CD14-positive monocyte (primary cell): ENCODE results near the gene FCGBP. TPM values are rescaled to one million over a fixed set of nuclear protein-coding genes. Genes with fewer than 3 reads are reported as not detected.
A peak's percentile ranks its signal among the peaks of the same experiment; 100 is the strongest.

Experiments
- DNase-seq, 3 donors: peaks; one replicate each; pipeline ENCODE4 v3.0.0-alpha.2; 2011 to 2022
- H2AFZ ChIP-seq: 2 replicates; pipeline ENCODE4 v1.6.0; 2012; ENCODE audit warnings: mild to moderate bottlenecking, low read depth, low read length, inconsistent platforms; ENCODE audit not compliant: insufficient read depth, poor library complexity, severe bottlenecking
- H3K27ac ChIP-seq, 2 donors: 1 replicate in 1 of 2; 2 replicates in 1 of 2; pipeline ENCODE4 v1.5.1; 2012 to 2013; ENCODE audit warnings: low read length in 2 of 2, control low read depth in 1 of 2, inconsistent platforms in 1 of 2, low read depth in 1 of 2, mild to moderate bottlenecking in 1 of 2
- H3K27me3 ChIP-seq, 2 donors: one replicate each; pipeline versions ENCODE4 v1.6.0 to v1.6.1; 2011 to 2013; ENCODE audit warnings: low read length in 2 of 2; ENCODE audit not compliant: control insufficient read depth in 2 of 2, insufficient read depth in 2 of 2
- H3K36me3 ChIP-seq, 2 donors: replicated peaks in 1 of 2; 1 replicate in 1 of 2; 2 replicates in 1 of 2; pipeline versions ENCODE4 v1.5.1 to v1.6.1; 2012 to 2013; ENCODE audit warnings: low read length in 2 of 2, control low read depth in 1 of 2, inconsistent platforms in 1 of 2, mild to moderate bottlenecking in 1 of 2; ENCODE audit not compliant: insufficient read depth in 2 of 2, control insufficient read depth in 1 of 2
- H3K4me1 ChIP-seq, 2 donors: 1 replicate in 1 of 2; 2 replicates in 1 of 2; pipeline versions ENCODE4 v1.5.1 to v1.6.1; 2012 to 2013; ENCODE audit warnings: low read length in 2 of 2, control low read depth in 1 of 2, inconsistent platforms in 1 of 2, mild to moderate bottlenecking in 1 of 2, moderate library complexity in 1 of 2; ENCODE audit not compliant: insufficient read depth in 2 of 2, control insufficient read depth in 1 of 2
- H3K4me2 ChIP-seq: replicated peaks from 2 replicates; pipeline ENCODE3; 2012; ENCODE audit warnings: low read length, moderate library complexity, mild to moderate bottlenecking; ENCODE audit not compliant: poor library complexity, severe bottlenecking; ENCODE audit errors: extremely low read depth
- H3K4me3 ChIP-seq, 3 experiments: fragments of 200-600 bp in 1 of 3; sonication (generic) in 1 of 3; replicated peaks in 1 of 3; 1 replicate in 2 of 3; 2 replicates in 1 of 3; pipeline ENCODE4 v1.5.1; 2011 to 2013; ENCODE audit warnings: low read length in 3 of 3, mild to moderate bottlenecking in 3 of 3, control low read depth in 2 of 3, low read depth in 2 of 3, inconsistent platforms in 1 of 3, moderate library complexity in 1 of 3
- H3K79me2 ChIP-seq: 2 replicates; pipeline ENCODE4 v1.6.0; 2012; ENCODE audit warnings: mild to moderate bottlenecking, control low read depth, inconsistent platforms, low read length, moderate library complexity; ENCODE audit not compliant: insufficient read depth
- H3K9ac ChIP-seq: 2 replicates; pipeline ENCODE4 v1.6.0; 2017; ENCODE audit warnings: low read length, mild to moderate bottlenecking; ENCODE audit not compliant: insufficient read depth, poor library complexity, severe bottlenecking
- H3K9me3 ChIP-seq, 2 donors: replicated peaks in 1 of 2; 1 replicate in 1 of 2; 2 replicates in 1 of 2; pipeline versions ENCODE4 v1.5.1 to v1.6.1; 2012 to 2013; ENCODE audit warnings: low read length in 2 of 2, control low read depth in 1 of 2; ENCODE audit not compliant: control insufficient read depth in 1 of 2, insufficient read depth in 1 of 2
- H4K20me1 ChIP-seq: 2 replicates; pipeline ENCODE4 v1.6.0; 2012; ENCODE audit warnings: mild to moderate bottlenecking, low read length, control low read depth, moderate library complexity; ENCODE audit not compliant: insufficient read depth
- H3K27ac Mint-ChIP-seq, 7 donors: one replicate each; pipeline ENCODE4 v1.8.0; 2020; ENCODE audit warnings: mild to moderate bottlenecking in 7 of 7, mixed read lengths in 7 of 7, moderate library complexity in 6 of 7, inconsistent platforms in 2 of 7
- H3K27me3 Mint-ChIP-seq, 3 donors: one replicate each; pipeline ENCODE4 v1.8.0; 2021 to 2022; ENCODE audit warnings: low read depth in 3 of 3, mild to moderate bottlenecking in 3 of 3, mixed read lengths in 3 of 3, moderate library complexity in 3 of 3, inconsistent platforms in 1 of 3
- H3K36me3 Mint-ChIP-seq, 2 donors: one replicate each; pipeline ENCODE4 v1.8.0; 2020; ENCODE audit warnings: mixed read lengths in 2 of 2, inconsistent platforms in 1 of 2, mild to moderate bottlenecking in 1 of 2
- H3K4me1 Mint-ChIP-seq: one replicate; pipeline ENCODE4 v1.8.0; 2020; ENCODE audit warnings: mild to moderate bottlenecking, mixed read lengths
- H3K4me3 Mint-ChIP-seq, 2 donors: one replicate each; pipeline ENCODE4 v1.8.0; 2020; ENCODE audit warnings: mild to moderate bottlenecking in 2 of 2, mixed read lengths in 2 of 2, moderate library complexity in 1 of 2
- H3K9me3 Mint-ChIP-seq, 7 donors: one replicate each; pipeline ENCODE4 v1.8.0; 2020 to 2022; ENCODE audit warnings: mixed read lengths in 7 of 7, mild to moderate bottlenecking in 6 of 7, moderate library complexity in 6 of 7, inconsistent platforms in 2 of 7
- WGBS: methylation state at CpG from one replicate; pipeline ENCODE4 v1.1.5; 2013; ENCODE audit warnings: missing lambda C conversion rate; ENCODE audit not compliant: insufficient coverage; 5-methylcytosine and 5-hydroxymethylcytosine counted together
- intact Hi-C, 2 donors: fragments of 100-400 bp; cut with micrococcal nuclease; formaldehyde crosslinking; loops; one replicate each; pipeline versions ENCODE4 v1.15.0 to v1.15.1; 2023
- polyA plus RNA-seq, 3 donors: library from polyadenylated mRNA; depleted of rRNA in 1 of 3; unstranded in 2 of 3; stranded (reverse) in 1 of 3; fragments of 300-500 nt in 2 of 3; fragments of >200 nt in 1 of 3; fragmentation: Illumina TruSeq in 2 of 3; gene quantifications; 1 replicate in 2 of 3; 2 replicates in 1 of 3; pipeline ENCODE4 v1.2.3, GENCODE V29; 2012 to 2021
- TF ChIP-seq, protein P1 (sequence below): fragments of 200-600 bp; IDR thresholded peaks from one replicate; pipeline ENCODE4 v1.8.0; 2022; ENCODE audit warnings: antibody characterized with exemption, mild to moderate bottlenecking

FCGBP gene
- polyA plus RNA-seq, 3 donors, result 0.07 to 0.29 TPM; not detected in 1

DNA sequence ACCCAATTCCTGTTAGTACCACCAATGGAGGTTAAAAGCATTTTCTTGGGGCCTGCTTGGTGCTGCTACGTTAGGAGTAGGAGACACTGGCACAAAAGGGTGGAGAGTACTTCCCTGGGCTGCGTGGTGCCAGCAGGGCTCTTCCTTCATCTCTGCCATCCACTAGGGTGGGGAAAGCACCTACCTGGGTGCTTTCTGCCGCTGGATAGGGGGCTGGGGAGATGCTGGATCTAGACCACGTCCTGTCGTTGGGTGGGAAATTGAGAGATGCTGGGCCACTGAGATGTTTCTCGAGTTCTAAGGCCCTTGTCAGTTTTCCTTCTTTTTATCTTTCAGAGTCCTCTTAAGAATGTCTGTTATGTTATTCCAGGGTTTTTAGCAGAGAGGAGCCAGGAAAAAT is 6.7 kb upstream of the FCGBP start:
- Histone ChIP-seq H4K20me1 (no peaks in the 10 kb centered on the region), H3K4me1 (peaks cover 75 to 95% of the 10 kb centered on the region in 2 donors), H3K27ac (peak overlapping the region in 1 of 2 donors; percentile 12), H3K9ac (no peak overlapping the region), H3K9me3 (peaks cover 8 to 14% of the 10 kb centered on the region in 2 donors), H3K36me3 (no peaks in the 10 kb centered on the region), H3K4me3 (peak overlapping the region in 2 of 3 experiments; percentile 30 to 69), H3K27me3 (peaks cover 21 to 41% of the 10 kb centered on the region in 2 donors), H3K79me2 (no peaks in the 10 kb centered on the region), H3K4me2 (peak overlapping the region; percentile 87), H2AFZ (no peak overlapping the region)
- Mint-ChIP-seq H3K4me1 (peaks cover 77% of the 10 kb centered on the region), H3K9me3 (peaks cover 9 to 26% (median 19%) of the 10 kb centered on the region in 7 donors), H3K27me3 (peaks cover 59 to 88% (median 68%) of the 10 kb centered on the region in 3 donors), H3K36me3 (peaks cover 15 to 23% of the 10 kb centered on the region in 2 donors), H3K27ac (peak overlapping the region in 5 of 7 donors; percentile 37 to 86 (median 64)), H3K4me3 (peak overlapping the region; percentile 2 to 87)
- TF ChIP-seq, protein P1, sequence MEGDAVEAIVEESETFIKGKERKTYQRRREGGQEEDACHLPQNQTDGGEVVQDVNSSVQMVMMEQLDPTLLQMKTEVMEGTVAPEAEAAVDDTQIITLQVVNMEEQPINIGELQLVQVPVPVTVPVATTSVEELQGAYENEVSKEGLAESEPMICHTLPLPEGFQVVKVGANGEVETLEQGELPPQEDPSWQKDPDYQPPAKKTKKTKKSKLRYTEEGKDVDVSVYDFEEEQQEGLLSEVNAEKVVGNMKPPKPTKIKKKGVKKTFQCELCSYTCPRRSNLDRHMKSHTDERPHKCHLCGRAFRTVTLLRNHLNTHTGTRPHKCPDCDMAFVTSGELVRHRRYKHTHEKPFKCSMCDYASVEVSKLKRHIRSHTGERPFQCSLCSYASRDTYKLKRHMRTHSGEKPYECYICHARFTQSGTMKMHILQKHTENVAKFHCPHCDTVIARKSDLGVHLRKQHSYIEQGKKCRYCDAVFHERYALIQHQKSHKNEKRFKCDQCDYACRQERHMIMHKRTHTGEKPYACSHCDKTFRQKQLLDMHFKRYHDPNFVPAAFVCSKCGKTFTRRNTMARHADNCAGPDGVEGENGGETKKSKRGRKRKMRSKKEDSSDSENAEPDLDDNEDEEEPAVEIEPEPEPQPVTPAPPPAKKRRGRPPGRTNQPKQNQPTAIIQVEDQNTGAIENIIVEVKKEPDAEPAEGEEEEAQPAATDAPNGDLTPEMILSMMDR, result no peak
- no peak for DNase-seq
- intact Hi-C loops, result no loop called here
- WGBS, result 13% methylated on average over 3 of the region's 6 CpGs

DNA sequence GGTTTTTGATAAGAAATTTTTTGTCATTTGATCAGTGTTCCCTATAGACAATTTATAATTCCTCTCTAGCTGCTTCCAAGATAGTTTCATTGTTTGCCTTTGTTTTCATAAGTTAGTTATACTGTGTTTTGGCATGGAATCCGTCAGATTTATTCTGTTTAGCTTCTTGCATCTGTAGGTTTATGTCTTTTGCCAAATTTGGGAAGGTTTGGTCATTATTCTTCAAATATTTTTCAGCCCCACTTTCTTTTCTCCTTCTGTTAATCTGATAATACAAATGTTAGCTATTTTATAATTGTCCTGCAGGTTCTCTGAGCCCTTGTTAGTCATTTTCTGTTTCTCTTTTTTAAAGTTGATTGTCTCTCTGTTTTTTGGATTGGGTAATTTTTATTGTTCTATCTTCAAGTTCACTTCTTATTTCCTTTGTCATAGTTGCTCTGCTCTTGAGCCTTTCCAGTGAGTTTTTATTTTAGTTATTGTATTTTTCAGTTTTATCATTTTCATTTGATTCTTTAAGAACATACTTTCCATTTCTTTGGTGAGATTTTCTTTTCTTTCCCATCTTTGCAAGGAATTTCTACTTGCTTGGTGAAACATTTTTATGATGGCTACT is 5.9 kb upstream of the FCGBP start:
- H4K20me1 ChIP-seq, result no peaks in the 10 kb centered on the region
- H3K4me1 ChIP-seq, result peaks cover 71 to 95% of the 10 kb centered on the region in 2 donors
- intact Hi-C loops, result no loop called here
- no peak overlapping the region for H3K4me2 ChIP-seq
- DNase-seq, result no peak
- no peaks in the 10 kb centered on the region for H3K36me3 ChIP-seq
- no peaks in the 10 kb centered on the region for H3K79me2 ChIP-seq
- no peak overlapping the region for H3K27ac ChIP-seq
- peaks cover 9 to 30% (median 20%) of the 10 kb centered on the region in 7 donors for H3K9me3 Mint-ChIP-seq
- no peak overlapping the region for H2AFZ ChIP-seq
- H3K4me3 Mint-ChIP-seq, result peak overlapping the region in 1 of 2 donors; percentile 87
- H3K27ac Mint-ChIP-seq, result no peak overlapping the region
- H3K9ac ChIP-seq, result no peak overlapping the region
- peaks cover 77% of the 10 kb centered on the region for H3K4me1 Mint-ChIP-seq
- no CpG with 5 or more reads among the region's 1 CpG for WGBS
- TF ChIP-seq, protein P1, result no peak
- no peak overlapping the region for H3K4me3 ChIP-seq
- peaks cover 60 to 88% (median 68%) of the 10 kb centered on the region in 3 donors for H3K27me3 Mint-ChIP-seq
- peaks cover 8 to 18% of the 10 kb centered on the region in 2 donors for H3K9me3 ChIP-seq
- H3K27me3 ChIP-seq, result peaks cover 26 to 49% of the 10 kb centered on the region in 2 donors
- H3K36me3 Mint-ChIP-seq, result peaks cover 15 to 25% of the 10 kb centered on the region in 2 donors
